Immature natural killer cell (primary cell): ENCODE measurements around the gene MTHFD1L. TPM values are rescaled to one million over a fixed set of nuclear protein-coding genes. Genes with fewer than 3 reads are reported as not detected.

Experiments
- DNase-seq, 3 donors: peaks; one replicate each; pipeline ENCODE4 v3.0.0; 2022; ENCODE audit warnings: mixed read lengths in 1 of 3
- H3K27ac Mint-ChIP-seq, 6 donors: one replicate each; pipeline ENCODE4 v1.8.0; 2020; ENCODE audit warnings: mixed read lengths in 6 of 6, mild to moderate bottlenecking in 5 of 6, inconsistent platforms in 4 of 6, moderate library complexity in 3 of 6
- H3K27me3 Mint-ChIP-seq, 3 donors: one replicate each; pipeline ENCODE4 v1.8.0; 2020 to 2021; ENCODE audit warnings: low read depth in 3 of 3, mild to moderate bottlenecking in 3 of 3, mixed read lengths in 3 of 3, moderate library complexity in 3 of 3, inconsistent platforms in 1 of 3
- H3K36me3 Mint-ChIP-seq, 3 donors: one replicate each; pipeline ENCODE4 v1.8.0; 2020; ENCODE audit warnings: mixed read lengths in 3 of 3, inconsistent platforms in 2 of 3, mild to moderate bottlenecking in 2 of 3
- H3K4me1 Mint-ChIP-seq, 2 donors: one replicate each; pipeline ENCODE4 v1.8.0; 2020; ENCODE audit warnings: inconsistent platforms in 2 of 2, mild to moderate bottlenecking in 2 of 2, mixed read lengths in 2 of 2, moderate library complexity in 1 of 2
- H3K4me3 Mint-ChIP-seq, 5 donors: one replicate each; pipeline ENCODE4 v1.8.0; 2020; ENCODE audit warnings: mild to moderate bottlenecking in 5 of 5, mixed read lengths in 5 of 5, inconsistent platforms in 3 of 5, moderate library complexity in 3 of 5
- H3K9me3 Mint-ChIP-seq, 6 donors: one replicate each; pipeline ENCODE4 v1.8.0; 2020; ENCODE audit warnings: mild to moderate bottlenecking in 6 of 6, mixed read lengths in 6 of 6, inconsistent platforms in 4 of 6, moderate library complexity in 3 of 6
- polyA plus RNA-seq, 3 donors: library from polyadenylated mRNA; unstranded; fragments of 300-500 nt; fragmentation: Illumina TruSeq; gene quantifications; one replicate each; pipeline ENCODE4 v1.2.3, GENCODE V29; 2021

The MTHFD1L gene
- polyA plus RNA-seq, 3 donors from 2014 or later = 0.79 to 1.8 (median 1.6) TPM

DNA sequence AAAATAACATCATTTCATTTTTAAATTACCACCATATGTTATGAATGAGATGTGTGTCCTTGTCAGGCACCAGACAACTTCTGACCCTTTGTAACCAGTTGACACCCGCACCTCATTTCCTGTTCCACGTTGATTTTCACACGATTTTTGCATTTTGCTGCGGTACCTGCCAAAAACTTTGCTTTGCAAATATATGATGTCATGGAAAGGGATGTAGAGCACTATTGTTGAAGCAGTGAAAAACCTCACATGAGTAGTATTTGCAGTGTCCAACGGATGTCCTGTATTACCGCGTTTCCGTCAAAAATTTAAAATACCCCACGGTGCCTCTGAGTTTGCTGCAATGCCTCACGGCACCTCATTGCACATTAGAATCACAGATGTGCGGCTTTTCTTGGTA is 115.6 kb downstream of the MTHFD1L start:
- Mint-ChIP-seq H3K27ac (no peak overlapping the region), H3K9me3 (no peaks in the 10 kb centered on the region), H3K36me3 (no peaks in the 10 kb centered on the region), H3K4me3 (no peak overlapping the region), H3K27me3 (peaks cover 0 to 2% (median 0%) of the 10 kb centered on the region in 3 donors), H3K4me1 (no peaks in the 10 kb centered on the region)
- peak in 2 of 3 donors; percentile 17 to 21 for DNase-seq

DNA sequence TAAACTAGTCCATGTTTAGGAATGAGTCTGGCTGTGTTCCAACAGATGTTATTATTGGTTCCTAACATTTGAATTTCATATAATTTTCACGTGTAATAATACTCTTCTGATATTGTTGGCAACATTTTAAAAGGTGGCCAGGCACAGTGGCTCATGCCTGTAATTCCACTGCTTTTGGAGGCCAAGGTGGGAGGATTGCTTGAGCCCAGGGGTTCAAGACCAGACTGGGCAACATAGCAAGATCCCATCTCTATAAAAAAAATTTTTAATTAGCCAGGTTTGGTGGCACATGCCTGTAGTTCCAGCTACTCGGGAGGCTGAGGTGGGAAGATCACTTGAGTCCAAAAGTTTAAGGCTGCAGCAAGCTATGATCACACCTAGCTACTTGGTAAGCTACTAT is 116.2 kb downstream of the MTHFD1L start:
- no peak for DNase-seq
- H3K4me3 Mint-ChIP-seq = no peak overlapping the region
- peaks cover 0 to 2% (median 0%) of the 10 kb centered on the region in 3 donors for H3K27me3 Mint-ChIP-seq
- H3K9me3 Mint-ChIP-seq = no peaks in the 10 kb centered on the region
- no peaks in the 10 kb centered on the region for H3K4me1 Mint-ChIP-seq
- no peak overlapping the region for H3K27ac Mint-ChIP-seq
- no peaks in the 10 kb centered on the region for H3K36me3 Mint-ChIP-seq

DNA sequence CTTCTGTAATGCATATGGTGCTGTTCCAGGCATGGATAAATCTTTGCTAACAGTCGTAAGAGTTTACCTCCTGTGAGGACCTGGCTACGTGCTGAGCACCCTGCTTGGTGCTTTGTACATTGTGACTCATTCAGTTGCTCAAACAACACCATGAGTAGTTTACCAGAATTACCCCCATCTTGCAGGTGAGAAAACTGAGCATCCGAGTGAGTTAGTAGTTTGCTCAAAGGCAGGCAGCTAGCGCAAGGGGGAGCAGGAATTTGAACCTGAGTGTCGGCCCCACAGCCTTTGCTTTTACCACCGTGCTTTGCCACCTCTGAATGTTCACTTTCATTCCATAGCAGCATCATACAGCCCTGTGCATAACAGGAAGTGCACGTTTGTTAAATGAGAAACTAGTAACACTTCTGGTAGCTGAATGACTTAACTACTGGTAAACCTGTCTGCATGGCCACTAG is 121.9 kb downstream of the MTHFD1L start:
- Mint-ChIP-seq H3K4me3 (peak overlapping the region in 4 of 5 donors; percentile 1 to 74 (median 26)), H3K4me1 (peaks cover 0 to 7% of the 10 kb centered on the region in 2 donors), H3K36me3 (no peaks in the 10 kb centered on the region), H3K27ac (peak overlapping the region in 3 of 6 donors; percentile 59 to 83 (median 62)), H3K9me3 (no peaks in the 10 kb centered on the region), H3K27me3 (no peaks in the 10 kb centered on the region)
- peak; percentile 2 to 51 (median 17) for DNase-seq

DNA sequence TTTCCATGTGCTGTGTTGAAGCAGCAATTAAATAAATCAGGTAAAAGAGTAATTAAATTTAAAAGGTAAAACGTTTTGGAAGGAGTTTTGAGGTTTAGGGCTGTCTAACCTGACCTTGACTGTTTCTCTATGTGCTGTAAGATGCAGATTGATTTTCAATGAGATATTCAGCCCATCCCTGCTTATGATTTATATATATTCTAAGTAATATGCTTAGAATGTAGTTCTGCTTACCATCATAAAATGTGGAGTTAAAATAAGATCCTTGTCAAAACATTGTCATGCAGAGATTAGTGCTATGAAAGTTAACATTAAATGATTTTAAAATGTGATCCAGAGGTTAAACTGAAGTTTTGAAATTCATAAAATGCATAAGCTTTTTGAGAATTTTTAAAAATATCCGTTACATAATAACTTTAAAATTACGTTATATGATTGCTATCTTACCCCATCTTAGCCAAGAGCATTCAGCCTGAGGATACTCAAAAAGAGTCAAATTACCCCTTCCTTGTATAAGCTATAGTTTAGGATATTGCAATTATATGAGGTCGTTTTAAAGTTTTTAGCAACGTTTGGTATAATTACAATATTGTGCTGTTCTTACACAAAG is 122.5 kb downstream of the MTHFD1L start:
- peak overlapping the region in 2 of 5 donors; percentile 39 to 74 for H3K4me3 Mint-ChIP-seq
- no peaks in the 10 kb centered on the region for H3K36me3 Mint-ChIP-seq
- no peaks in the 10 kb centered on the region for H3K27me3 Mint-ChIP-seq
- no peak for DNase-seq
- no peaks in the 10 kb centered on the region for H3K9me3 Mint-ChIP-seq
- H3K27ac Mint-ChIP-seq = no peak overlapping the region
- peaks cover 0 to 7% of the 10 kb centered on the region in 2 donors for H3K4me1 Mint-ChIP-seq

DNA sequence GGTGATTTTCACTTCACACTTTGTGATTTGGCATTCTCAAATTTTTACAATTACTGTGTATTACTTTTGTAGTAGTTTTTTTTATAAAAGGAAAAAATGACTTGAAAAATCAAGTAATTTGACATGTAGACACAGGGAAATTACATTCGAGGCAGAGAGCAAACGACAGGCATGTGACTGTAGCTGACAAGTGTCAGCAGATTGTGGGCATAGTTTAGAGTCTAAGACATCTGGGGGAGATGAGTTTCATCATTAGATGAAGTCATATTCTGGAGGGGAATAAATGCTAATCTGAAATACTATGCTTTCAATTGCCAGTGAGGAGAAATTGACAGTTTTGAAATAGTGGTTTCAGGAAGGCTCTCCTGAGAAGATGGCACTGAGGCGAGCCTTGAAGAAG is 126.0 kb downstream of the MTHFD1L start:
- H3K4me3 Mint-ChIP-seq = no peak overlapping the region
- no peak overlapping the region for H3K27ac Mint-ChIP-seq
- peaks cover 0 to 4% (median 0%) of the 10 kb centered on the region in 3 donors for H3K36me3 Mint-ChIP-seq

DNA sequence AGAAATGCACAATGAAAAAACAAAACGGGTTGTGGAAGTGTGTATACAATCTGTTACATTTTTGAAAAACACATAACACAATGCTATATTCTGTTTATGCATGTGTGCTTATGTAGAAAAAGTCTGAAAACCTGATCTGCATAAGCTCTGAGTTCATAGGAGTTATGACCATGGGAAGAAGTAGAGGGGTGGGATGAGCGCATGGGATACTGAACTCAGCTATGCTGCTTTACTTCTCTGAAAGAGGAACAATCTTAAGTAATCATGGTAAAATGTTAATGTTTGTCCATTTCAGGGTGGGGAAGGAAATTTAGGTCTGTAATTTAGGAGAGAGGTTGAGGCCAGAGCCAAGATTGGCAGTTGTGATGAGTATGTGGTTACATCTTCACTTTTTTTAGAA is 126.8 kb downstream of the MTHFD1L start:
- Mint-ChIP-seq H3K4me3 (no peak overlapping the region), H3K27me3 (no peaks in the 10 kb centered on the region), H3K4me1 (peaks cover 0 to 6% of the 10 kb centered on the region in 2 donors), H3K36me3 (peaks cover 0 to 4% (median 0%) of the 10 kb centered on the region in 3 donors), H3K27ac (no peak overlapping the region), H3K9me3 (no peaks in the 10 kb centered on the region)
- DNase-seq = no peak

More for the DNA sequence above, 126.0 kb downstream of the MTHFD1L start:
- DNase-seq = no peak
- H3K9me3 Mint-ChIP-seq = no peaks in the 10 kb centered on the region
- no peaks in the 10 kb centered on the region for H3K27me3 Mint-ChIP-seq
- H3K4me1 Mint-ChIP-seq = peaks cover 0 to 7% of the 10 kb centered on the region in 2 donors

DNA sequence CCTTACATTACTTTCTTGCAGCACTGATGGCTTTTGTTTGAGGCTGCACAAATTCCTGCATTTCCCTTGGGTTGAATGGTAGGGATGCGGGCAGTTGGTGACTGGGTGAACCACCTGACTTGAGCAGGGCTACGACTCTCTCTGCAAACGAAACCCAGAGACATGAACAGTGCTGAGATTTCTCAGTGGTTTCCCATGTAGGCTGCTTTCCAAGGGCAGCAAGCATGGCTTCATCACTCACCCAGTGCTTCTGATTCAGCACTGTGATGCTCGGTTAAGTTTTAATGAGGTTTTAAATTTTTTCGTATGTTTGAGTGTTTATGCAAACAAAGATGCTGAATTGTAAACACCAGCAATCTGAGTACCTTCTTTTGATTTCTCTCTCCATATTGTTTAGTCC is 127.2 kb downstream of the MTHFD1L start:
- Mint-ChIP-seq H3K4me1 (peaks cover 0 to 2% of the 10 kb centered on the region in 2 donors), H3K9me3 (no peaks in the 10 kb centered on the region), H3K27me3 (no peaks in the 10 kb centered on the region), H3K27ac (no peak overlapping the region), H3K36me3 (peaks cover 0 to 4% (median 0%) of the 10 kb centered on the region in 3 donors), H3K4me3 (no peak overlapping the region)
- no peak for DNase-seq

DNA sequence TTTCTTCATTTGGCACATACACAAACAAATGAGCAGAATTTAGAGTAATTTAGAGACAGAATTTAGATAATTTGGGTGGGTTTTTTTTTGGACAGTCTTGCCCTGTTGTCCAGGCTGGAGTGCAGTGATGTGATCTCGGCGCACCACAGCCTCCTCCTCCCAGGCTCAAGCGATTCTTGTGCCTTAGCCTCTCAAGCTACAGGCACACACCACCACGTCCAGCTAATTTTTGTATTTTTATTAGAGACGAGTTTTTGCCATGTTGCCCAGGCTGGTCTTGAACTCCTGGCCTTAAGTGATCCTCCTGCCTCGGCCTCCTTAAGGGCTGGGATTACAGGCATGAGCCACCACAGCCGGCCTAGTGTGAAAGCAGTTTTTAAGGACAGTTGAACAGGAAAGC is 127.8 kb downstream of the MTHFD1L start:
- no peaks in the 10 kb centered on the region for H3K9me3 Mint-ChIP-seq
- H3K4me3 Mint-ChIP-seq = no peak overlapping the region
- no peak overlapping the region for H3K27ac Mint-ChIP-seq
- H3K4me1 Mint-ChIP-seq = no peaks in the 10 kb centered on the region
- H3K27me3 Mint-ChIP-seq = no peaks in the 10 kb centered on the region
- peaks cover 0 to 4% (median 0%) of the 10 kb centered on the region in 3 donors for H3K36me3 Mint-ChIP-seq
- DNase-seq = no peak

DNA sequence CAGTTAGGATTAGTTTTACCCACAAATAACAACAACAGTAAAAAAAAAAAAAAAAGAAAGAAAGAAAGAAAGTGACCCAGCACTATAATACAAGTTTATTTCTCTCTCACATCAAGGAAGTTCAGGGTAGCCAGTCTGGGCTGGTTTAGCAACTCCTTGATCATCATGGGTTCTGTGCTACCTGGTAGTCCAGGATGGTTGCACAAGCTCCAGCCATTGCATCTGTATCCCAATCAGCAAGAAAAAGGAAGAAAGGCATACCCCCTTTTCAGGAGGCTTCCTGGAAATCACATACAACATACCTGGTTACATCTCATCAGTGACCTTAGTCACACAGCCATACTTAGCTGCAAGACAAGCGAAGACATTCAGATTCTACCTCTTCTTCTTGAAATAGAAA is 128.5 kb downstream of the MTHFD1L start:
- H3K27ac Mint-ChIP-seq = no peak overlapping the region
- no peaks in the 10 kb centered on the region for H3K4me1 Mint-ChIP-seq
- no peaks in the 10 kb centered on the region for H3K9me3 Mint-ChIP-seq
- H3K4me3 Mint-ChIP-seq = no peak overlapping the region
- DNase-seq = no peak
- H3K36me3 Mint-ChIP-seq = peaks cover 0 to 4% (median 0%) of the 10 kb centered on the region in 3 donors
- no peaks in the 10 kb centered on the region for H3K27me3 Mint-ChIP-seq

DNA sequence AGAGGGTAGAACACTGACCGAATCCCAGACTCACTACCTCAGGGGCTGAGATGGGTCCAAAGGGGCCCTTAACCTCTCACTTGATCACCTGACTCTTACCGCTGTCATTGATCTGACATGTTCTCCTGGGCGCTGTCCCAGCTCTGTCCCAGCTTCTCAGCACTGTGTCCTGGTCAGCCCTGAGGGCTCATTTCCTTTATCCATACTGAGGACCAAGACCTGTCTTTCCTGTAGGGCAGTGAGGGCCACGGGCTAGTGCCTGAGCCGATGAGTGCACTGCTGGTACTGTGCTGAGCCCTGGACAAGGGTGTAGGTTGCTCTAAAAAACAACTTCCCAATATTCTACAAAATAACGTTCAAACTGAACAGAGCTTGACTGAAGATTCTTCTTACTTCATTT is 131.5 kb downstream of the MTHFD1L start:
- Mint-ChIP-seq H3K27me3 (peaks cover 0 to 2% (median 0%) of the 10 kb centered on the region in 3 donors), H3K4me3 (no peak overlapping the region), H3K27ac (no peak overlapping the region), H3K36me3 (peaks cover 0 to 4% (median 0%) of the 10 kb centered on the region in 3 donors), H3K9me3 (no peaks in the 10 kb centered on the region), H3K4me1 (no peaks in the 10 kb centered on the region)
- no peak for DNase-seq

DNA sequence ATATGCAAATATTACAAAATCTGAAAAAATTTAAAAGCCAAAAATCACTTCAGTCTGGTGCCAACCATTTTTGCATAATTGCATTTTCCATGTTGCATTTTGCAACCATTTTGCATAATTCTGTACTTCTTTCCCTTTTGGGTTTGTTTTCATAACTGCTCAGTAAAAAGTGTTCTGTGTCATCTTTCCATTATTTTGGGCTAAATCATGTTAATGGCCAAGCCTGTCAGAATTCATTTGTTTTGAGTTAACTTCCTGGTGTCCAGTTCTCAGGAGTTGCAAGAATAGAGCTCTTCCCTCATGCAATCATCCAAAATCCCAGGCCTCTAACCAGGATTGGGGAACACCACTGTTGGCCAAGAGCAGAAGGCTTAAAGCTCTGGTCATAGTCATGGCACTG is 133.6 kb downstream of the MTHFD1L start:
- H3K36me3 Mint-ChIP-seq = peaks cover 0 to 1% (median 0%) of the 10 kb centered on the region in 3 donors
- no peak for DNase-seq
- no peak overlapping the region for H3K27ac Mint-ChIP-seq
- no peak overlapping the region for H3K4me3 Mint-ChIP-seq
- H3K4me1 Mint-ChIP-seq = no peaks in the 10 kb centered on the region
- H3K9me3 Mint-ChIP-seq = no peaks in the 10 kb centered on the region
- H3K27me3 Mint-ChIP-seq = peaks cover 0 to 2% (median 0%) of the 10 kb centered on the region in 3 donors

DNA sequence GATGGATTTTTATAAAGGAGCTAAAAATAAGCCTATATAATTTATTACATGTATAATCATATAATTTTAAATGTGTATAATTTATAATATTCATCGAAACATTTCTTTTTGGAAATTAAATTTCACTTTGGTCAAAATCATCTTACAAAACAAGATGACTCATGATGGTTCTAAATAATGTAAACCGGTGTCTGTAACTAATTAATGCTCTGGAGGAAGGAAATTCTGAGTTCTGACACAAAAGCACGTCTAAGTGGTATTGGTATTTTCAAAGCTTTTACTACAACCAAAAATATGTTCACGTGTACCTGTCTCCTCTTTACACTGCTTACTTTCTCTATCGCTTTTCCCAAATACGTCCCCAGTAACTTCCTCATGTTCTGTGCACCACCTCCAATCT is 134.1 kb downstream of the MTHFD1L start:
- H3K36me3 Mint-ChIP-seq = no peaks in the 10 kb centered on the region
- peaks cover 0 to 2% (median 0%) of the 10 kb centered on the region in 3 donors for H3K27me3 Mint-ChIP-seq
- no peaks in the 10 kb centered on the region for H3K9me3 Mint-ChIP-seq
- H3K4me3 Mint-ChIP-seq = no peak overlapping the region
- H3K27ac Mint-ChIP-seq = no peak overlapping the region
- H3K4me1 Mint-ChIP-seq = no peaks in the 10 kb centered on the region
- DNase-seq = no peak

DNA sequence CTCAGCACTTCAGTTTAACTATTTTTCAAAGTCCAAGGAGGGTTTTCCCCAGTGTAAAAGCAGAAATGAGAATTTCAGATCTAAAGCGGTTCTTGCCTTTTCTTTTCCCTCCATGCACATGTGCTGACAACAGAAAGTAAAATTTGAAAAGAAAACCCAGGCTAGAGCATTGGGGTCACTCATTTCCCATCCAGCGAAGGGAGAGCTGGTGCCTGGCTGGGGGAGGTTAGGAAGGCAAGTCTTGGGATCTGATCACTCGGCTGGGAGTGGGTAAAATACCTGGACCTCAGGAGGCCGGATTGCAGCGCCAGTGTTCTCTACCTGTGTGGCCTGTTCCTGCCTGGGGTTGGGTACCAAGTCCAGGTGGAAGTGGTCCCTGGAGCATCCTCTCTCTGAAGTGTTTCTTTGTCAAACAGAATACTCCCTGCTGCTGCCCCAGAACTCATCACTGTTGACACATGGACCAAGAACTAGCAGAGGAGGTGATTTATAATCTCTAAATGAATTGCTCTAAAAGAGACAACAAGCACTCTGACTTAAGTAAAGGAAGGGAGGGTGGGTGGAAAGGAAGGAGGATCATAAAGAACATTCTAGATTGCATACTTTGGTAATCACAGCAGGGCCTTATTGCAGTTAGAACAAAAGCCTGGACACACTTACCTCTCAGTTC is 136.0 kb downstream of the MTHFD1L start:
- Mint-ChIP-seq H3K4me1 (no peaks in the 10 kb centered on the region), H3K9me3 (no peaks in the 10 kb centered on the region), H3K4me3 (no peak overlapping the region), H3K27ac (no peak overlapping the region), H3K27me3 (peaks cover 0 to 3% (median 0%) of the 10 kb centered on the region in 3 donors), H3K36me3 (no peaks in the 10 kb centered on the region)
- DNase-seq = no peak

DNA sequence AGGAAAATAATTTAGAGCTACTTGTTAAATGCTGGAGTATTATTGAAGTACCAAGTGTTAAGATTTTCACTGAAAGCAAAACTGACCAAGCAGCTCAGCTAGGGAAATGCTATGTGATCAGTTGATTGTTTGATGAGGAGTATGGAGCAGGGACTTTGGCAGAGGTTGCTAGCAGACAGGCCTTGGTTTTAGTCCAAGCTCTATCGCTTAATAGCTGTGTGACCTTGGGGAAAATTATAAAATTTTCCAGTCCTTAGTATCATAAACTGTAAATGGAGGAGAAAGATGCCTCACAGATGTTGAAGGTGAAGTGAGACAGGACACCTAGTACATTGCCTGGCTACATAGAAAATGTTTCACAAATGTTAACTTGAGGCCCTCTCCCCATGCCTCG is 136.6 kb downstream of the MTHFD1L start:
- Mint-ChIP-seq H3K9me3 (no peaks in the 10 kb centered on the region), H3K4me1 (no peaks in the 10 kb centered on the region), H3K27ac (no peak overlapping the region), H3K4me3 (no peak overlapping the region), H3K27me3 (peaks cover 0 to 3% (median 0%) of the 10 kb centered on the region in 3 donors), H3K36me3 (no peaks in the 10 kb centered on the region)
- no peak for DNase-seq
